B cell (primary cell): Measurements from ENCODE around the gene PDE11A. TPM values are rescaled to one million over a fixed set of nuclear protein-coding genes. Genes with fewer than 3 reads are reported as not detected.
A peak's percentile ranks its signal among the peaks of the same experiment; 100 is the strongest.

Experiments used
- ATAC-seq: fragments of 200-7000 bp; cut with Tn5 transposase; one replicate; pipeline ENCODE4 v1.10.0; 2021; ENCODE audit warnings: low read depth, mild to moderate bottlenecking, moderate number of reproducible peaks, moderate library complexity
- CTCF ChIA-PET: fragments of 350-600 bp; sonication (Branson Sonifier 250); formaldehyde crosslinking; loops from one replicate; lab custom pipeline; 2021; ENCODE audit warnings: antibody characterized with exemption, inconsistent platforms; lab: Charles Lee
- POLR2A ChIA-PET: fragments of 350-600 bp; sonication (Branson Sonifier 250); formaldehyde crosslinking; loops from one replicate; lab custom pipeline; 2021; ENCODE audit warnings: antibody characterized with exemption; lab: Charles Lee
- DNase-seq: peaks from one replicate; pipeline ENCODE4 v3.0.0; 2013
- H2AFZ ChIP-seq: 2 replicates; pipeline ENCODE4 v1.6.1; 2012; ENCODE audit warnings: mild to moderate bottlenecking, low read depth, low read length; ENCODE audit not compliant: insufficient read depth, poor library complexity, severe bottlenecking
- H3K27ac ChIP-seq, 2 donors: 1 replicate in 1 of 2; 2 replicates in 1 of 2; pipeline ENCODE4 v1.5.1; 2012 to 2013; ENCODE audit warnings: low read length in 2 of 2, mild to moderate bottlenecking in 2 of 2, moderate library complexity in 1 of 2
- H3K27me3 ChIP-seq, 4 experiments: fragments of 200-600 bp in 1 of 4; sonication (generic) in 1 of 4; replicated peaks in 1 of 4; 1 replicate in 2 of 4; 2 replicates in 2 of 4; pipeline versions ENCODE4 v1.6.1 to v1.7.0; 2013 to 2016; ENCODE audit warnings: low read length in 3 of 4, mild to moderate bottlenecking in 2 of 4, mixed read lengths in 1 of 4, moderate library complexity in 1 of 4; ENCODE audit not compliant: insufficient read depth in 4 of 4, control insufficient read depth in 3 of 4; ENCODE audit errors: control extremely low read depth in 1 of 4
- H3K36me3 ChIP-seq, 2 experiments: replicated peaks in 1 of 2; 1 replicate in 1 of 2; 2 replicates in 1 of 2; pipeline versions ENCODE4 v1.6.1 to v1.7.1; 2013; ENCODE audit warnings: low read length in 1 of 2; ENCODE audit not compliant: insufficient read depth in 2 of 2, control insufficient read depth in 1 of 2; ENCODE audit errors: control extremely low read depth in 1 of 2, extremely low read depth in 1 of 2
- H3K4me1 ChIP-seq, 2 donors: fragments of 200-600 bp in 1 of 2; sonication (generic) in 1 of 2; 1 replicate in 1 of 2; 2 replicates in 1 of 2; pipeline versions ENCODE4 v1.5.1 to v1.6.1; 2013 to 2017; ENCODE audit warnings: low read length in 2 of 2; ENCODE audit not compliant: control insufficient read depth in 2 of 2, insufficient read depth in 2 of 2
- H3K4me2 ChIP-seq: replicated peaks from 2 replicates; pipeline ENCODE3; 2012; ENCODE audit warnings: mild to moderate bottlenecking, low read depth, low read length; ENCODE audit not compliant: poor library complexity, severe bottlenecking
- H3K4me3 ChIP-seq, 5 experiments: fragments of 200-600 bp in 1 of 5; sonication (generic) in 1 of 5; 1 replicate in 3 of 5; 2 replicates in 2 of 5; pipeline versions ENCODE4 v1.5.1 to v1.7.0; 2011 to 2016; ENCODE audit warnings: low read length in 4 of 5, mild to moderate bottlenecking in 4 of 5, low read depth in 2 of 5, control low read depth in 1 of 5, moderate library complexity in 1 of 5; ENCODE audit not compliant: insufficient read depth in 1 of 5; ENCODE audit errors: control extremely low read depth in 1 of 5, extremely low read depth in 1 of 5
- H3K79me2 ChIP-seq: fragments of 200-600 bp; sonication (generic); one replicate; pipeline ENCODE4 v1.6.0; 2016; ENCODE audit warnings: low read length; ENCODE audit not compliant: control insufficient read depth, insufficient read depth
- H3K9ac ChIP-seq: fragments of 200-600 bp; sonication (generic); 2 replicates; pipeline ENCODE4 v1.6.1; 2017; ENCODE audit warnings: mild to moderate bottlenecking, low read length, moderate library complexity
- H3K9me3 ChIP-seq, 3 donors: one replicate each; pipeline versions ENCODE4 v1.6.1 to v1.7.1; 2013; ENCODE audit warnings: low read length in 2 of 3; ENCODE audit not compliant: control insufficient read depth in 2 of 3, insufficient read depth in 1 of 3; ENCODE audit errors: control extremely low read depth in 1 of 3
- H4K20me1 ChIP-seq: 2 replicates; pipeline ENCODE4 v1.6.0; 2012; ENCODE audit warnings: mild to moderate bottlenecking, low read length; ENCODE audit not compliant: insufficient read depth, control insufficient read depth, poor library complexity, severe bottlenecking
- H3K27ac Mint-ChIP-seq: one replicate; pipeline ENCODE4 v1.8.0; 2021; ENCODE audit warnings: mixed read lengths
- H3K27me3 Mint-ChIP-seq: one replicate; pipeline ENCODE4 v1.8.0; 2021; ENCODE audit warnings: mixed read lengths
- H3K4me1 Mint-ChIP-seq: one replicate; pipeline ENCODE4 v1.8.0; 2021; ENCODE audit warnings: mixed read lengths
- H3K4me3 Mint-ChIP-seq: one replicate; pipeline ENCODE4 v1.8.0; 2021; ENCODE audit warnings: mixed read lengths
- H3K9me3 Mint-ChIP-seq: one replicate; pipeline ENCODE4 v1.8.0; 2022; ENCODE audit warnings: mixed read lengths; ENCODE audit not compliant: insufficient read depth
- CTCF ChIP-seq: fragments of 200-600 bp; IDR thresholded peaks from one replicate; pipeline ENCODE4 v1.8.0; 2022; ENCODE audit warnings: antibody characterized with exemption, mild to moderate bottlenecking
- EZH2 ChIP-seq: IDR thresholded peaks from 2 replicates; pipeline ENCODE4 v1.6.1; 2012; ENCODE audit warnings: borderline replicate concordance, low read depth, mild to moderate bottlenecking, moderate library complexity, low read length; ENCODE audit not compliant: insufficient read depth, poor library complexity, severe bottlenecking
- WGBS: methylation state at CpG from one replicate; pipeline ENCODE4 v1.1.5; 2013; ENCODE audit warnings: missing lambda C conversion rate; ENCODE audit not compliant: insufficient coverage; 5-methylcytosine and 5-hydroxymethylcytosine counted together
- intact Hi-C: fragments of 100-400 bp; cut with micrococcal nuclease; formaldehyde crosslinking; loops from one replicate; pipeline ENCODE4 v1.10.0; 2022
- polyA plus RNA-seq: library from polyadenylated mRNA; depleted of rRNA; stranded (reverse); fragments of >200 nt; gene quantifications from 2 replicates; pipeline ENCODE4 v1.2.3, GENCODE V29; 2012
- total RNA-seq, 2 donors: library from RNA; stranded (reverse); fragments of 120-200 nt in 1 of 2; gene quantifications; 1 replicate in 1 of 2; 2 replicates in 1 of 2; pipeline versions ENCODE4 v1.2.3 to v1.2.4, GENCODE V29; 2013 to 2022

The PDE11A gene
- total and polyA plus RNA-seq, 2 donors (not counting 1 experiment from before 2014, with no cell fraction given) = 0.25 TPM; not detected in 1

GRCh38 chr2:177636672-177637071 is 435.9 kb downstream of the PDE11A start:
- intact Hi-C loops = loop anchor here (10.0 kb wide), 2 partner anchors 128 to 478 kb away; partner anchors contain the start of gene RBM45
- no peaks in the 10 kb centered on the region for H3K9me3 Mint-ChIP-seq
- ChIA-PET CTCF (interaction anchor here (0.8 to 2.2 kb wide), 2 partner anchors 32 to 125 kb away, joined by 3 to 5 read pairs; no protein-coding TSS in a partner anchor), POLR2A (interaction anchor here (0.6 kb wide), 1 partner anchor 10 kb away, joined by 3 read pairs; no protein-coding TSS in a partner anchor)
- peak overlapping the region; percentile 75 for H3K27ac Mint-ChIP-seq
- H3K79me2 ChIP-seq = no peaks in the 10 kb centered on the region
- H3K4me3 ChIP-seq = no peak overlapping the region
- no peak overlapping the region for H2AFZ ChIP-seq
- DNase-seq = no peak
- no peaks in the 10 kb centered on the region for H4K20me1 ChIP-seq
- no CpG with 5 or more reads among the region's 1 CpG for WGBS
- no peak overlapping the region for H3K4me2 ChIP-seq
- no peaks in the 10 kb centered on the region for H3K36me3 ChIP-seq
- peaks cover 0 to 3% of the 10 kb centered on the region in 2 donors for H3K4me1 ChIP-seq
- H3K27ac ChIP-seq = no peak overlapping the region
- H3K9ac ChIP-seq = no peak overlapping the region
- TF ChIP-seq EZH2 (no peak), CTCF (no peak)
- no peaks in the 10 kb centered on the region for H3K27me3 Mint-ChIP-seq
- no peak for ATAC-seq
- H3K27me3 ChIP-seq = no peaks in the 10 kb centered on the region
- no peak overlapping the region for H3K4me3 Mint-ChIP-seq
- no peaks in the 10 kb centered on the region for H3K9me3 ChIP-seq
- peaks cover 24% of the 10 kb centered on the region for H3K4me1 Mint-ChIP-seq

GRCh38 chr2:177635696-177636095 is 436.9 kb downstream of the PDE11A start:
- H3K4me1 Mint-ChIP-seq = peaks cover 24% of the 10 kb centered on the region
- no peak overlapping the region for H3K4me2 ChIP-seq
- no peaks in the 10 kb centered on the region for H3K9me3 Mint-ChIP-seq
- TF ChIP-seq EZH2 (no peak), CTCF (no peak)
- H3K4me3 ChIP-seq = no peak overlapping the region
- H3K27ac ChIP-seq = no peak overlapping the region
- ChIA-PET POLR2A (no interaction called here), CTCF (interaction anchor here (2.2 kb wide), 1 partner anchor 31 kb away, joined by 5 read pairs; no protein-coding TSS in a partner anchor)
- H3K9ac ChIP-seq = no peak overlapping the region
- WGBS = no CpG with 5 or more reads among the region's 1 CpG
- H3K36me3 ChIP-seq = no peaks in the 10 kb centered on the region
- no peak overlapping the region for H3K27ac Mint-ChIP-seq
- no peak for DNase-seq
- no peak for ATAC-seq
- no peaks in the 10 kb centered on the region for H3K27me3 Mint-ChIP-seq
- no peaks in the 10 kb centered on the region for H3K27me3 ChIP-seq
- no peaks in the 10 kb centered on the region for H4K20me1 ChIP-seq
- no peak overlapping the region for H2AFZ ChIP-seq
- intact Hi-C loops = loop anchor here (10.0 kb wide), 2 partner anchors 129 to 479 kb away; partner anchors contain the start of gene RBM45
- H3K4me3 Mint-ChIP-seq = peak overlapping the region; percentile 87
- peaks cover 0 to 3% of the 10 kb centered on the region in 2 donors for H3K4me1 ChIP-seq
- H3K79me2 ChIP-seq = no peaks in the 10 kb centered on the region
- no peaks in the 10 kb centered on the region for H3K9me3 ChIP-seq
